A549 (cell line): ENCODE data around the gene ICAM5. TPM values are rescaled to one million over a fixed set of nuclear protein-coding genes. Genes with fewer than 3 reads are reported as not detected.
"Not testable (repeated sequence)": the region's sequence is repeated elsewhere in the genome, so short reads cannot be mapped to it uniquely, and the experiment has no call there.

Experiments used
- ATAC-seq, 2 experiments: fragments of 200-7000 bp in 1 of 2; fragments of >200 bp in 1 of 2; cut with Nextera tagmentation in 1 of 2; cut with Tn5 transposase in 1 of 2; 3 replicates each; pipeline versions ENCODE4 v1.8.0 to v1.9.1; 2018 to 2020; ENCODE audit warnings: mild to moderate bottlenecking in 1 of 2, moderate library complexity in 1 of 2
- CTCF ChIA-PET: fragments of 300-600 bp; sonication (Branson Sonifier 250); formaldehyde crosslinking; extraction: SDS; loops from one replicate; lab custom pipeline; 2021; ENCODE audit warnings: antibody characterized with exemption, inconsistent platforms; lab: Yijun Ruan, JAX
- POLR2A ChIA-PET: fragments of 350-600 bp; formaldehyde crosslinking; extraction: SDS; loops from one replicate; lab custom pipeline; 2021; ENCODE audit warnings: antibody characterized with exemption, inconsistent platforms; lab: Yijun Ruan, JAX
- DNase-seq, 2 experiments: peaks; one replicate each; pipeline versions ENCODE4 v3.0.0 to v3.0.0-alpha.2; 2011 to 2016; ENCODE audit warnings: low read depth in 1 of 2, low spot score in 1 of 2
- FAIRE-seq: peaks from 2 replicates; lab custom pipeline; 2011; peaks lifted over from hg19 to GRCh38; lab: Jason Lieb, UNC
- H3K27ac ChIP-seq, 2 experiments: fragments of >200 bp; sonication (Bioruptor Twin); formaldehyde crosslinking; 3 replicates each; pipeline ENCODE4 v1.5.1; 2016 to 2017
- H3K4me1 ChIP-seq: fragments of >200 bp; sonication (Bioruptor Twin); formaldehyde crosslinking; 3 replicates; pipeline ENCODE4 v1.6.1; 2016
- H3K4me2 ChIP-seq: fragments of >200 bp; sonication (Bioruptor Twin); formaldehyde crosslinking; 3 replicates; pipeline ENCODE4 v1.6.1; 2016
- H3K4me3 ChIP-seq: fragments of >200 bp; sonication (Bioruptor Twin); formaldehyde crosslinking; 3 replicates; pipeline ENCODE4 v1.5.1; 2016
- H3K9me3 ChIP-seq: fragments of >200 bp; sonication (Bioruptor Twin); formaldehyde crosslinking; 3 replicates; pipeline ENCODE4 v1.6.1; 2016
- BCL3 ChIP-seq: fragments of >200 bp; sonication (Bioruptor Twin); formaldehyde crosslinking; IDR thresholded peaks from 3 replicates; pipeline ENCODE4 v1.6.1; 2016
- CEBPB ChIP-seq, 2 experiments: fragments of >200 bp in 1 of 2; sonication (Bioruptor Twin) in 1 of 2; formaldehyde crosslinking in 1 of 2; IDR thresholded peaks; 2 replicates each; pipeline ENCODE4 v1.6.1; 2012 to 2016
- CHD2 ChIP-seq: fragments of 150-350 bp; IDR thresholded peaks from 2 replicates; pipeline ENCODE4 v1.6.1; 2014; ENCODE audit warnings: low read length; ENCODE audit not compliant: partially characterized antibody
- ESRRA ChIP-seq: fragments of 150-350 bp; IDR thresholded peaks from 2 replicates; pipeline ENCODE4 v1.6.1; 2014; ENCODE audit warnings: mild to moderate bottlenecking, low read length, borderline replicate concordance
- FOSB ChIP-seq: fragments of 250-450 bp; sonication (Bioruptor Pico); IDR thresholded peaks from 2 replicates; pipeline ENCODE4 v1.5.0; 2020; ENCODE audit warnings: mild to moderate bottlenecking, moderate library complexity
- GATA3 ChIP-seq: IDR thresholded peaks from 2 replicates; pipeline ENCODE4 v1.6.1; 2012; ENCODE audit warnings: borderline replicate concordance
- HDAC2 ChIP-seq: fragments of 200-600 bp; sonication (generic); IDR thresholded peaks from 2 replicates; pipeline ENCODE4 v1.6.1; 2016
- HOXA7 ChIP-seq: fragments of 250-450 bp; sonication (Bioruptor Pico); IDR thresholded peaks from 2 replicates; pipeline ENCODE4 v1.5.0; 2020; ENCODE audit warnings: mild to moderate bottlenecking, moderate library complexity
- HOXB13 ChIP-seq: fragments of 250-450 bp; sonication (Bioruptor Pico); IDR thresholded peaks from 2 replicates; pipeline ENCODE4 v1.5.0; 2020; ENCODE audit warnings: low read depth, mild to moderate bottlenecking, moderate library complexity
- JUN ChIP-seq, 2 experiments: fragments of >200 bp; sonication (Bioruptor Twin); formaldehyde crosslinking; IDR thresholded peaks; 2 replicates in 1 of 2; 3 replicates in 1 of 2; pipeline ENCODE4 v1.6.1; 2016 to 2017
- KDM1A ChIP-seq: fragments of 200-600 bp; sonication (generic); IDR thresholded peaks from 2 replicates; pipeline ENCODE4 v1.6.1; 2016; ENCODE audit warnings: low read depth, mild to moderate bottlenecking
- MAX ChIP-seq: IDR thresholded peaks from 2 replicates; pipeline ENCODE4 v1.6.1; 2012
- POLR2A ChIP-seq: IDR thresholded peaks from 2 replicates; pipeline ENCODE4 v1.6.1; 2012; ENCODE audit warnings: mild to moderate bottlenecking, low read length
- POLR2AphosphoS2 ChIP-seq: conservative IDR thresholded peaks from 2 replicates; pipeline ENCODE4 v1.6.1; 2012; ENCODE audit warnings: low read length, improper control_type of control experiment, inconsistent platforms
- RARB ChIP-seq: fragments of 250-450 bp; sonication (Bioruptor Pico); IDR thresholded peaks from 2 replicates; pipeline ENCODE4 v1.8.0; 2021; ENCODE audit warnings: mild to moderate bottlenecking, moderate library complexity
- RNF2 ChIP-seq: fragments of 200-600 bp; sonication (generic); IDR thresholded peaks from 2 replicates; pipeline ENCODE4 v1.6.1; 2016; ENCODE audit warnings: low read depth, mild to moderate bottlenecking, antibody characterized with exemption, moderate library complexity, borderline replicate concordance
- SMC3 ChIP-seq: fragments of >200 bp; sonication (Bioruptor Twin); formaldehyde crosslinking; IDR thresholded peaks from 3 replicates; pipeline ENCODE4 v1.6.1; 2018; ENCODE audit warnings: inconsistent platforms
- TP53 ChIP-seq: fragments of 250-450 bp; sonication (Bioruptor Pico); IDR thresholded peaks from 2 replicates; pipeline ENCODE4 v1.5.0; 2021; ENCODE audit warnings: mild to moderate bottlenecking, moderate library complexity
- ZFP36 ChIP-seq: fragments of 450-650 bp; IDR thresholded peaks from 2 replicates; pipeline ENCODE4 v1.6.1; 2014; ENCODE audit warnings: borderline replicate concordance; ENCODE audit not compliant: partially characterized antibody
- ZSCAN20 ChIP-seq: fragments of 250-450 bp; sonication (Bioruptor Pico); IDR thresholded peaks from 2 replicates; pipeline ENCODE4 v1.8.0; 2022; ENCODE audit warnings: mild to moderate bottlenecking, moderate library complexity
- WGBS: methylation state at CpG from one replicate; pipeline ENCODE4 v1.1.6; 2017; ENCODE audit errors: missing lambda C conversion rate; 5-methylcytosine and 5-hydroxymethylcytosine counted together
- polyA plus RNA-seq, 4 experiments: library from polyadenylated mRNA; depleted of rRNA in 3 of 4; stranded (reverse); fragments of >200 nt; fragmentation: RNase III in 1 of 4; extraction: RNeasy Plus Mini Kit Qiagen cat#74134 plus additional on column Dnase treatment in 1 of 4; gene quantifications; 2 replicates in 3 of 4; 3 replicates in 1 of 4; pipeline ENCODE4 v1.2.3, GENCODE V29; 2011 to 2017
- TF ChIP-seq, protein P1 (sequence below): fragments of 450-650 bp; IDR thresholded peaks from 2 replicates; pipeline ENCODE4 v1.6.1; 2014; ENCODE audit warnings: antibody characterized with exemption
- TF ChIP-seq, protein P2 (sequence below): fragments of >200 bp; sonication (Bioruptor Twin); formaldehyde crosslinking; IDR thresholded peaks from 2 replicates; pipeline ENCODE4 v1.6.1; 2016

ICAM5 gene
- polyA plus RNA-seq, 2 of the 4 experiments (the other 2 are of a cell fraction), result 0.35 to 0.77 TPM

DNA sequence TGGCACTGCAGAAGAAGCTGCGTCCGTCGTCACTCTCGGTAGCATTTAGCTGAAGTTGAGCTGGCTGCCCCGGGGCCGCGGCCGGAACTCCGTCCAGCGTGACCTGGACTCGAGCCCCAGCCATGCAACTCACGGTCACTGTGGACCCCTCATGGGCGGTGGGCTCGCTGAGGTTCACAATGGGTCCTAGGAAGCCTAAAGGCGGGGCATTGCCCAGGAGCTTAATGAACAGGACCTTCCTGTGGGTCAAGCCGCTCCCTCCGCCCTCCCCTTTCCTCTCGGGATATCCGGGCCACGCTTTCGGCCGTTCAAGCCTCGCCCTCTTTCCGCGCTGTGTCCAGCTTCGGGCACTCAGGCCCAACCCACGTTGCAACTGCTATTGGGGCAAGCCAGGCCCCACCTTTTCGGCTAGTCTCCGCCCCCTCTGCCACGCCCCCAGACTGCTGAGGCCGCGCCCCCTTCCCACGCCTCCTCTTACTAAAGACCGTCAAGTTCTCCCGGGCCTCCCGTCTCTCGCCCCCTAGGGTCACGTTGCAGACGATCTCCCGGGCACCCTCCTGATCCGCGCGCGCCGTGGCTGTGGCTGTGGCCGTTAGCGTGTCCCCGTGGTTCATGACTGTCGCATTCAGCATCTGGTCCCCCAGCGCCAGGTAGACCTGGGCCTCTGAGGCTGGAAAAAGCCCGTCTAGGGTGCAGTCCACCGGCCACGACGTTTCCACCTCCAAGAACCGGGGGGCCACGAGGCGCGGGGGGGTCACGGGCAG, 45.0 kb downstream of the ICAM5 start:
- TF ChIP-seq MAX (peak; percentile 68), JUN (IDR thresholded peaks at IDR 0.05) (peak in 1 of 2 experiments; percentile 15; a peak in 1 of 5 replicates), SMC3 (no peak), POLR2A (peak; percentile 30)
- peak overlapping the region; percentile 76 for H3K4me3 ChIP-seq
- FAIRE-seq, result no peak
- 1% methylated on average over 28 of the region's 59 CpGs for WGBS
- peak; percentile 66 to 93 for DNase-seq
- H3K27ac ChIP-seq, result peak overlapping the region; percentile 81 to 97
- no peaks in the 10 kb centered on the region for H3K9me3 ChIP-seq
- peak; percentile 74 to 88 for ATAC-seq
- peaks cover 11% of the 10 kb centered on the region; the same call in 1 of the 3 replicates for H3K4me1 ChIP-seq
- H3K4me2 ChIP-seq, result peak overlapping the region; percentile 92
- ChIA-PET CTCF (interaction anchor here (1.2 to 2.0 kb wide), 3 partner anchors 54 to 76 kb away, joined by 3 to 9 read pairs (median 4); partner anchors contain the start of gene ICAM1), POLR2A (interaction anchor here (2.5 kb wide), 1 partner anchor 45 kb away, joined by 12 read pairs; the partner anchor contains the start of gene TYK2)

- Histone ChIP-seq H3K4me2 (peak overlapping the region; percentile 92), H3K4me3 (peak overlapping the region; percentile 76; the same call in 1 of the 3 replicates), H3K4me1 (peaks cover 11% of the 10 kb centered on the region; the same call in 1 of the 3 replicates), H3K9me3 (no peaks in the 10 kb centered on the region), H3K27ac (peak overlapping the region in 1 of 2 experiments; percentile 77; a peak in 4 of 6 replicates)
- DNase-seq (no peak), FAIRE-seq (no peak), ATAC-seq (no peak)
- ChIA-PET CTCF (interaction anchor here (1.2 kb wide), 1 partner anchor 53 kb away, joined by 3 read pairs; no protein-coding TSS in a partner anchor), POLR2A (interaction anchor here (2.5 kb wide), 1 partner anchor 45 kb away, joined by 12 read pairs; the partner anchor contains the start of gene TYK2)
- WGBS, result 65% methylated on average over 9 of the region's 26 CpGs
- TF ChIP-seq HOXB13 (CRISPR knock-in tag) (no peak), RARB (CRISPR knock-in tag) (no peak), ZSCAN20 (no peak), GATA3 (no peak), HDAC2 (no peak), JUN (IDR thresholded peaks at IDR 0.05) (no peak), HOXA7 (no peak), ESRRA (no peak), CEBPB (IDR thresholded peaks at IDR 0.05) (no peak), TP53 (CRISPR knock-in tag) (no peak), BCL3 (no peak), RNF2 (no peak), FOSB (CRISPR knock-in tag) (no peak), CHD2 (no peak), KDM1A (no peak), ZFP36 (no peak), POLR2AphosphoS2 (no peak)
- TF ChIP-seq, protein P1, sequence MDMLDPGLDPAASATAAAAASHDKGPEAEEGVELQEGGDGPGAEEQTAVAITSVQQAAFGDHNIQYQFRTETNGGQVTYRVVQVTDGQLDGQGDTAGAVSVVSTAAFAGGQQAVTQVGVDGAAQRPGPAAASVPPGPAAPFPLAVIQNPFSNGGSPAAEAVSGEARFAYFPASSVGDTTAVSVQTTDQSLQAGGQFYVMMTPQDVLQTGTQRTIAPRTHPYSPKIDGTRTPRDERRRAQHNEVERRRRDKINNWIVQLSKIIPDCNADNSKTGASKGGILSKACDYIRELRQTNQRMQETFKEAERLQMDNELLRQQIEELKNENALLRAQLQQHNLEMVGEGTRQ, result no peak
- TF ChIP-seq, protein P2, sequence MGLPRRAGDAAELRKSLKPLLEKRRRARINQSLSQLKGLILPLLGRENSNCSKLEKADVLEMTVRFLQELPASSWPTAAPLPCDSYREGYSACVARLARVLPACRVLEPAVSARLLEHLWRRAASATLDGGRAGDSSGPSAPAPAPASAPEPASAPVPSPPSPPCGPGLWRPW, result no peak
Measured at GRCh38 chr19:10335352-10335985, 45.7 kb downstream of the ICAM5 start.

GRCh38 chr19:10336725-10337124, 47.0 kb downstream of the ICAM5 start:
- ATAC-seq, H3K4me3 ChIP-seq, H3K27ac ChIP-seq, DNase-seq, H3K9me3 ChIP-seq, H3K4me1 ChIP-seq, FAIRE-seq, POLR2A ChIA-PET, H3K4me2 ChIP-seq: not testable (repeated sequence)
- CTCF ChIA-PET, result interaction anchor here (0.8 to 0.9 kb wide), 2 partner anchors 47 to 52 kb away, joined by 3 read pairs; no protein-coding TSS in a partner anchor
- 89% methylated on average over 9 of the region's 9 CpGs for WGBS
